ENCODE data around the gene SYPL1.

SYPL1 gene

DNA sequence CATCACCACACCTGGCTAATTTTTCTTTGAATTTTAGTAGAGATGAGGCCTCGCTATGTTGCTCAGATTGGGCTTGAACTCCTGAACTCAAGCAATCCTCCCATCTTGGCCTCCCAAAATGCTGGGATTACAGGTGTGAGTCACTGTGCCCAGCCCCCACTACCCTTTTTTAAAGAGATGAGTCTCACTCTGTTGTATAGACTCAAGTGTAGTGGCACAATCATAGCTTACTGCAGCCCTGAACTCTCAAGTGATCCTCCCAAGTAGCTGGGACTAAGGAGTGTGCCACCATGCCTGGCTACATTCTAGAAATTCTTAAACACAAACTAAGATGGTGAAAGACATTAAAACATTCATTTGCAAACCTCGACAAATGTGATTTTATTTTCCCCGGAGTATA lies 12.6 kb downstream of the SYPL1 start:
- in situ Hi-C loops (cut with HindIII; ENCODE audit: low sequenced_read_pairs), result no loop called here
- TF ChIP-seq, protein P1, sequence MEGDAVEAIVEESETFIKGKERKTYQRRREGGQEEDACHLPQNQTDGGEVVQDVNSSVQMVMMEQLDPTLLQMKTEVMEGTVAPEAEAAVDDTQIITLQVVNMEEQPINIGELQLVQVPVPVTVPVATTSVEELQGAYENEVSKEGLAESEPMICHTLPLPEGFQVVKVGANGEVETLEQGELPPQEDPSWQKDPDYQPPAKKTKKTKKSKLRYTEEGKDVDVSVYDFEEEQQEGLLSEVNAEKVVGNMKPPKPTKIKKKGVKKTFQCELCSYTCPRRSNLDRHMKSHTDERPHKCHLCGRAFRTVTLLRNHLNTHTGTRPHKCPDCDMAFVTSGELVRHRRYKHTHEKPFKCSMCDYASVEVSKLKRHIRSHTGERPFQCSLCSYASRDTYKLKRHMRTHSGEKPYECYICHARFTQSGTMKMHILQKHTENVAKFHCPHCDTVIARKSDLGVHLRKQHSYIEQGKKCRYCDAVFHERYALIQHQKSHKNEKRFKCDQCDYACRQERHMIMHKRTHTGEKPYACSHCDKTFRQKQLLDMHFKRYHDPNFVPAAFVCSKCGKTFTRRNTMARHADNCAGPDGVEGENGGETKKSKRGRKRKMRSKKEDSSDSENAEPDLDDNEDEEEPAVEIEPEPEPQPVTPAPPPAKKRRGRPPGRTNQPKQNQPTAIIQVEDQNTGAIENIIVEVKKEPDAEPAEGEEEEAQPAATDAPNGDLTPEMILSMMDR (IDR thresholded peaks at IDR 0.05; ENCODE audit: low read depth, low read length, missing control alignments), result no peak
- no peak for DNase-seq (ENCODE audit: low read depth)
- no peak overlapping the region for H3K4me3 ChIP-seq (ENCODE audit: low read depth, low read length)

DNA sequence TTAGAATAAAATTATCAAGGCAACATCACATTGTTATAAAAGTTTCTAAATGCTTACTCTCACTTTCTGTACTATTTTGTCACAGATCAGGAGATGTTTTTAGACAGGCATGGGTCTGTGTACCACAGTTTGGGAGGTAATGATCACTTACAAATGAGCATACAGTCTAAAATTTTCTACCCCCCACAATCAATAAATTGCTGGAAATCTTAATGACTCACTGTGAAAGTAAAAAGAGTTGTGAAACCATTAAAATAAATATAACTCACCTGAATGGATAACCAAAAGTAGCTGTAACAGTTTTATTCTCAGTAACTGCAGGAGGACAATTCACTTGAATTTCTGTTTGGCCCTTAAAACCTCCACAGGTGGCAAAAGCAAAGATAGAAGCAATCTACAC lies 13.2 kb downstream of the SYPL1 start:
- TF ChIP-seq, protein P1 (IDR thresholded peaks at IDR 0.05; ENCODE audit: low read depth, low read length, missing control alignments), result no peak
- H3K4me3 ChIP-seq (ENCODE audit: low read depth, low read length), result no peak overlapping the region
- in situ Hi-C loops (cut with HindIII; ENCODE audit: low sequenced_read_pairs), result no loop called here
- DNase-seq (ENCODE audit: low read depth), result no peak

DNA sequence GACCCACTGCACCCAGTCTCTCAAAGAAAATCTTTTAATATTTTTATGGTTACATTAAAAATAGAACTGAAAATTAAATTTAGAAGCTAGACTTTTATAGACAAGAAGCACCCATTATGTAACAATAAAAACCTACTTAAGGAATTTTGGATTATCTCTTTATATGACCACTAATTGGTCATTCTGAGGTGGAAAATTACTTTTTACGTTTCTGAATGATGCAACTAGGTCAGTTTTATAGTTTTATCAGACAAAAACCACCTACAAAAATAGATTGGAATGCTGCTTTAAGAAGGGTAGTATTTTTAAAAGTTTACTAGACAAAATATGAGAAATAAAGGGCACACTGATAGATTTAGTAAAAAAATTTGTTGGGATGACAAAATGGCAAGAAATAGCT lies 16.5 kb downstream of the SYPL1 start:
- no peak for DNase-seq (ENCODE audit: low read depth)
- no peak overlapping the region for H3K4me3 ChIP-seq (ENCODE audit: low read depth, low read length)
- TF ChIP-seq, protein P1 (IDR thresholded peaks at IDR 0.05; ENCODE audit: low read depth, low read length, missing control alignments), result no peak
- in situ Hi-C loops (cut with HindIII; ENCODE audit: low sequenced_read_pairs), result no loop called here

DNA sequence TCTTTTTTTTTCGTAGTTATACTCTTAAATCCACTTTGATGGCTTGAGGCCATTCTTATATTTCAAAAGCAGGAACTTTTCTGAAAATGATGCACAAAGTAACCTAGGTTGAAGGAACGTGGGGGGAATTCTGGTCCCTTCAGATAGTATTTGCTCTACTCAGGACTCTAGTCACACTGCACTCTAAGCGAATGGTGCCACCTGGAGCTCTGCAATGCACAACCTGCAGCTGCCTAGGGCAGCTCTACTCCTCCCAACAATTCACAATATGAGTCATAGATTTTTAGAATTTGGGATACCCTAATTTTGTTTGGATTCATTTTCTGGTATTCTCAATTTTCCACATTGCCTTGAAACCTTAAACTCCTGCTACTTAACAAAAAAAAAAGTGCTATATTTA lies 17.3 kb downstream of the SYPL1 start:
- TF ChIP-seq, protein P1 (IDR thresholded peaks at IDR 0.05; ENCODE audit: low read depth, low read length, missing control alignments), result no peak
- H3K4me3 ChIP-seq (ENCODE audit: low read depth, low read length), result no peak overlapping the region
- in situ Hi-C loops (cut with HindIII; ENCODE audit: low sequenced_read_pairs), result no loop called here
- DNase-seq (ENCODE audit: low read depth), result no peak

DNA sequence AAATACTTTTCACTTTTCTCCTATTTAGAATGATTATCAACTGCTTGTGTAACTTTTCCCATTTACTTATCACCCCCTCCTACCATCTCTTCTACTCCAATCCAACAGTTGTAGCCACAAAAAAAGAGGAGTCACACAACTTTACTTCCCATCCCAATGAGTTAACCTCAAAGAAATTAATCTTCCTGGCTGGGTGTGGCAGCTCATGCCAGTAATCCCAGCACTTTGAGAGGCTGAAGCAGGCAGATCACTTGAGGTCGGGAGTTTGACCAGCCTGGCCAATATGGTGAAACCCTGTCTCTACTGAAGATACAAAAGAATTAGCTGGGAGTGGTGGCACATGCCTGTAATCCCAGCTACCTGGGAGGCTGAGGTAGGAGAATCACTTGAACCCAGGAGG lies 19.9 kb downstream of the SYPL1 start:
- no peak overlapping the region for H3K4me3 ChIP-seq (ENCODE audit: low read depth, low read length)
- DNase-seq (ENCODE audit: low read depth), result no peak
- TF ChIP-seq, protein P1 (IDR thresholded peaks at IDR 0.05; ENCODE audit: low read depth, low read length, missing control alignments), result no peak
- in situ Hi-C loops (cut with HindIII; ENCODE audit: low sequenced_read_pairs), result no loop called here

DNA sequence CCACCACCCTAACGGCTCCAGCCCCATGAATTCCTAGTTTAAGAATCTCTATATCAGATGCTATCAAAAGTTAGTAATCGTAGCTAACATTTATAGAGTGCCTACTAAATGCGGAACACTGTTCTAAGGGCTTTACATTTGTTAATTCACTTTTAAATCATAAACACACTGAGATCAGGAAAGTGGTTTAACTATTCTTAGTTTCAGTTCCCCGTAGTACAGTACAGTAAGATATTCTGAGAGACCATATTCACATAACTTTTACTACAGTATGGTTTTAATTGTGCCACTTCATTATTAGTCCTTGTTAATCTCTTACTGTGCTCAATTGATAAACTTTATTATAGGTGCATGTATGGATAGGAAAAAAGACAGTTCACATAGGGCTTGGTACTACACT lies 22.5 kb downstream of the SYPL1 start:
- H3K4me3 ChIP-seq (ENCODE audit: low read depth, low read length), result no peak overlapping the region
- TF ChIP-seq, protein P1 (IDR thresholded peaks at IDR 0.05; ENCODE audit: low read depth, low read length, missing control alignments), result no peak
- no peak for DNase-seq (ENCODE audit: low read depth)
- in situ Hi-C loops (cut with HindIII; ENCODE audit: low sequenced_read_pairs), result no loop called here

DNA sequence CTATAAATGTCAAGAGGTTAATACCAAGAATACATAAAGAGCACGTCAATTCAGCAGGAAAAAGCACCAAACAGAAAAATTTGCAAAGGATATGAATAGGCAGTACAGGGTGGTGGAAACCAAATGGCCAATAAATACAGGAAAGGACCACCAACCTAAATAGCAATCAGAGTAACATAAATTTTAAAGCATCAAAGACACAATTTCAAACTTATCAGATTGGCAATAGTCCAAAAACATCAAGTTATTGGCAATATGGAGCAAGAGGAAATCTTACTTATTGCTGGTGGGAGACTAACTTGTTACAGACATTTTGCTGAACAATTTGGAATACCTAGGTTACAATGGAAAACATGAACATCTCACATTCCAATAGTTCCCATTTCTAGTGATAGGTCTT lies 24.1 kb downstream of the SYPL1 start:
- H3K4me3 ChIP-seq (ENCODE audit: low read depth, low read length), result no peak overlapping the region
- in situ Hi-C loops (cut with HindIII; ENCODE audit: low sequenced_read_pairs), result no loop called here
- TF ChIP-seq, protein P1 (IDR thresholded peaks at IDR 0.05; ENCODE audit: low read depth, low read length, missing control alignments), result no peak
- DNase-seq (ENCODE audit: low read depth), result no peak

All from astrocyte of the cerebellum (primary cell).